Progenitor cell of endocrine pancreas (in vitro differentiated cells): ENCODE measurements around the gene TRIM8. TPM values are rescaled to one million over a fixed set of nuclear protein-coding genes. Genes with fewer than 3 reads are reported as not detected.

ENCODE experiments used
- DNase-seq: peaks from one replicate; pipeline ENCODE4 v3.0.0; 2021; ENCODE audit warnings: low spot score; ENCODE audit not compliant: unreplicated experiment
- H3K27ac Mint-ChIP-seq: 2 replicates; pipeline ENCODE4 v1.8.0; 2021; ENCODE audit warnings: mild to moderate bottlenecking, moderate library complexity, mixed read lengths
- H3K27me3 Mint-ChIP-seq: 2 replicates; pipeline ENCODE4 v1.8.0; 2021; ENCODE audit warnings: mixed read lengths
- H3K36me3 Mint-ChIP-seq: 2 replicates; pipeline ENCODE4 v1.8.0; 2022; ENCODE audit warnings: mixed read lengths; ENCODE audit not compliant: insufficient read depth
- H3K4me1 Mint-ChIP-seq: 2 replicates; pipeline ENCODE4 v1.8.0; 2021; ENCODE audit warnings: low read depth, mixed read lengths
- H3K4me3 Mint-ChIP-seq: 2 replicates; pipeline ENCODE4 v1.8.0; 2021; ENCODE audit warnings: low read depth, mild to moderate bottlenecking, moderate library complexity, mixed read lengths
- H3K9me3 Mint-ChIP-seq: 2 replicates; pipeline ENCODE4 v1.8.0; 2021; ENCODE audit warnings: low read depth, mixed read lengths
- CTCF ChIP-seq: fragments of 200-600 bp; sonication (generic); IDR thresholded peaks from one replicate; pipeline ENCODE4 v1.5.0; 2021; ENCODE audit warnings: antibody characterized with exemption, mild to moderate bottlenecking; ENCODE audit not compliant: unreplicated experiment
- total RNA-seq: library from RNA; stranded (reverse); gene quantifications from 2 replicates; pipeline ENCODE4 v1.2.1, GENCODE V29; 2021

Gene TRIM8
- total RNA-seq, 1 donor from 2014 or later: 66.1 TPM

GRCh38 chr10:102673819-102674511, 29.7 kb downstream of the TRIM8 start:
- TF ChIP-seq CTCF: no peak
- no peaks in the 10 kb centered on the region for H3K36me3 Mint-ChIP-seq
- DNase-seq: no peak
- H3K27me3 Mint-ChIP-seq: no peaks in the 10 kb centered on the region
- peaks cover 45% of the 10 kb centered on the region for H3K4me1 Mint-ChIP-seq
- H3K9me3 Mint-ChIP-seq: no peaks in the 10 kb centered on the region
- peak overlapping the region; percentile 27 for H3K4me3 Mint-ChIP-seq
- H3K27ac Mint-ChIP-seq: peak overlapping the region; percentile 4

- DNase-seq: no peak
- Mint-ChIP-seq H3K36me3 (no peaks in the 10 kb centered on the region), H3K4me1 (peaks cover 48% of the 10 kb centered on the region), H3K27me3 (no peaks in the 10 kb centered on the region), H3K27ac (peak overlapping the region; percentile 80), H3K4me3 (no peak overlapping the region), H3K9me3 (no peaks in the 10 kb centered on the region)
- TF ChIP-seq CTCF: no peak
These were observed 30.3 kb downstream of the TRIM8 start for GRCh38 chr10:102674566-102674965.

- Mint-ChIP-seq H3K9me3 (no peaks in the 10 kb centered on the region), H3K4me3 (no peak overlapping the region), H3K36me3 (no peaks in the 10 kb centered on the region), H3K4me1 (peaks cover 48% of the 10 kb centered on the region), H3K27me3 (no peaks in the 10 kb centered on the region), H3K27ac (peak overlapping the region; percentile 80)
- no peak for TF ChIP-seq CTCF
- DNase-seq: no peak
These were observed 30.9 kb downstream of the TRIM8 start for GRCh38 chr10:102675011-102675665.

- Mint-ChIP-seq H3K36me3 (no peaks in the 10 kb centered on the region), H3K4me3 (no peak overlapping the region), H3K27me3 (no peaks in the 10 kb centered on the region), H3K9me3 (no peaks in the 10 kb centered on the region), H3K27ac (peak overlapping the region; percentile 80), H3K4me1 (peaks cover 45% of the 10 kb centered on the region)
- DNase-seq: no peak
- TF ChIP-seq CTCF: no peak
These were observed 31.6 kb downstream of the TRIM8 start for GRCh38 chr10:102675666-102676533.
